Mesothelial cell of epicardium (in vitro differentiated cells): Measurements from ENCODE around the gene ACAA2. TPM values are rescaled to one million over a fixed set of nuclear protein-coding genes. Genes with fewer than 3 reads are reported as not detected.

Source experiments
- DNase-seq, 2 experiments: peaks; one replicate each; pipeline ENCODE4 v3.0.0; 2021; ENCODE audit warnings: low spot score in 2 of 2; ENCODE audit not compliant: unreplicated experiment in 2 of 2
- H3K27ac Mint-ChIP-seq: 2 replicates; pipeline ENCODE4 v1.8.0; 2021; ENCODE audit warnings: mixed read lengths
- H3K27me3 Mint-ChIP-seq: 2 replicates; pipeline ENCODE4 v1.8.0; 2021; ENCODE audit warnings: low read depth, mixed read lengths
- H3K36me3 Mint-ChIP-seq: 2 replicates; pipeline ENCODE4 v1.8.0; 2021; ENCODE audit warnings: mixed read lengths
- H3K4me1 Mint-ChIP-seq: 2 replicates; pipeline ENCODE4 v1.8.0; 2021; ENCODE audit warnings: mixed read lengths
- H3K4me3 Mint-ChIP-seq: 2 replicates; pipeline ENCODE4 v1.8.0; 2021; ENCODE audit warnings: mild to moderate bottlenecking, moderate library complexity, mixed read lengths
- H3K9me3 Mint-ChIP-seq: 2 replicates; pipeline ENCODE4 v1.8.0; 2021; ENCODE audit warnings: mixed read lengths
- CTCF ChIP-seq: fragments of 200-600 bp; sonication (generic); IDR thresholded peaks from one replicate; pipeline ENCODE4 v1.5.0; 2021; ENCODE audit warnings: antibody characterized with exemption; ENCODE audit not compliant: unreplicated experiment
- total RNA-seq: library from RNA; stranded (reverse); gene quantifications from 3 replicates; pipeline ENCODE4 v1.2.1, GENCODE V29; 2021

ACAA2 gene
- total RNA-seq, 1 donor from 2014 or later, result 57.2 TPM

DNA sequence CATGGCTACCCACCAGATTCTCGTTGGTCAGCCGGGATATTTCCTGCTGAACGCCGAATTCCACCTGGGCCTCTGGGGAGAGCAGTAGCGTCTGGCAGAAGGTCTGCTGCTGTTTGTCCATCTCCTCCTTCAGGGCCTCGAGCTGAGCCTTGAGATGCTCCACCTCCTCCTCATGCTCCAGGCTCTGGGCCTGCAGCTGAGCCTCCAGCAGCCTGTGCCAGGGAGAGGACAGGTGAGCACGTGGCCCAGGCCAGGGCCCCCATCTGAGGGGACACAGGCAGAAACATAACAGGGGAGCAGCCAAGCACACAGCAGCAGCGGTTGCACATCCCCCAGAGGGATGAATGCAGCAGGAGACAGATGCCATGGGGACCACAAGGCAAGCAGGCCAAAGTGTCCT is 40.1 kb upstream of the ACAA2 start:
- Mint-ChIP-seq H3K27ac (no peak overlapping the region), H3K9me3 (no peaks in the 10 kb centered on the region), H3K4me1 (peaks cover under 1% of the 10 kb centered on the region), H3K27me3 (no peaks in the 10 kb centered on the region), H3K4me3 (no peak overlapping the region), H3K36me3 (peaks cover 2% of the 10 kb centered on the region)
- TF ChIP-seq CTCF, result no peak
- no peak for DNase-seq

DNA sequence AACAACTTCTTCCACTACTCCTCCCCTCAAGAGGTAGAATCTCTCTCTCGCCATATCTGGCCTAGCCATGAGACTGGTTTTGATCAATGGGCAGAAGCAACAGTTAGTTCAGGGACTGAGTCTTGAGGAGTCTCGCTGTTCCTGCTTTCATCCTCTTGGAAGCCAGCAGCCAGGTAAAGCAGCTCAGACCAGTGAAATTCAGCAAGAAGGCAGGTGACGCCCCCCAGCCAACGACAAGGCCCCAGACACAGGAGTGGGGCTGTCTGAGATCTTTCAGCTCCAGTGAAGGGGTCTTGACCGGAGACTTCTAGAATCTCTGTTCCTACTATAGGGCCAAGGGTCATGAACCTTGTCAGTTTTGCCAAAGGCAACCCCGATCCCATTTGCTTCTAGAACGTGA is 39.7 kb upstream of the ACAA2 start:
- DNase-seq, result no peak
- Mint-ChIP-seq H3K4me1 (no peaks in the 10 kb centered on the region), H3K36me3 (peaks cover 2% of the 10 kb centered on the region), H3K9me3 (no peaks in the 10 kb centered on the region), H3K27ac (no peak overlapping the region), H3K4me3 (no peak overlapping the region), H3K27me3 (no peaks in the 10 kb centered on the region)
- no peak for TF ChIP-seq CTCF

- Mint-ChIP-seq H3K4me1 (no peaks in the 10 kb centered on the region), H3K36me3 (peaks cover 2% of the 10 kb centered on the region), H3K27ac (no peak overlapping the region), H3K27me3 (no peaks in the 10 kb centered on the region), H3K9me3 (no peaks in the 10 kb centered on the region), H3K4me3 (no peak overlapping the region)
- DNase-seq, result no peak
- TF ChIP-seq CTCF, result no peak
Observed at GRCh38 chr18:49851624-49852023, 38.3 kb upstream of the ACAA2 start.

DNA sequence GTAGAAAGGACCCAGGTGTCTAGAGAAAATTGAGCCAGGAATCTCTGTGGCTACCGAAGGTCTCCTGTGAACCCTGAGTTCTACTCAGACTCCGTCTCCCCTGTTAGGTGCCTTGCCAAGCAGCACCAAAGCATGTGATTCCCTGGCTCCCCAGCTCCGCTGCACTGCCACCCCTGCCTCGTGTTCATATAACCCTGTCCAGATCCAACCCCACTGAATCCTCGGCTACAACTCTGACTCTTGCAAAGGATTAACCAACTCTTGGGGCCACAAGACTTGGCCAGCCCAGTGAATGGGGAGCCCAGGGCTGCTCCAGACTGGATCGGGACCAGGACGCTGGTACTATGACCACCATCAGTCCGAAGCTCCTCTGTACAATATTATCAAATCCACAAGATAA is 37.3 kb upstream of the ACAA2 start:
- peaks cover 2% of the 10 kb centered on the region for H3K36me3 Mint-ChIP-seq
- no peaks in the 10 kb centered on the region for H3K9me3 Mint-ChIP-seq
- no peak for DNase-seq
- H3K4me3 Mint-ChIP-seq, result no peak overlapping the region
- no peak overlapping the region for H3K27ac Mint-ChIP-seq
- TF ChIP-seq CTCF, result no peak
- no peaks in the 10 kb centered on the region for H3K27me3 Mint-ChIP-seq
- no peaks in the 10 kb centered on the region for H3K4me1 Mint-ChIP-seq

DNA sequence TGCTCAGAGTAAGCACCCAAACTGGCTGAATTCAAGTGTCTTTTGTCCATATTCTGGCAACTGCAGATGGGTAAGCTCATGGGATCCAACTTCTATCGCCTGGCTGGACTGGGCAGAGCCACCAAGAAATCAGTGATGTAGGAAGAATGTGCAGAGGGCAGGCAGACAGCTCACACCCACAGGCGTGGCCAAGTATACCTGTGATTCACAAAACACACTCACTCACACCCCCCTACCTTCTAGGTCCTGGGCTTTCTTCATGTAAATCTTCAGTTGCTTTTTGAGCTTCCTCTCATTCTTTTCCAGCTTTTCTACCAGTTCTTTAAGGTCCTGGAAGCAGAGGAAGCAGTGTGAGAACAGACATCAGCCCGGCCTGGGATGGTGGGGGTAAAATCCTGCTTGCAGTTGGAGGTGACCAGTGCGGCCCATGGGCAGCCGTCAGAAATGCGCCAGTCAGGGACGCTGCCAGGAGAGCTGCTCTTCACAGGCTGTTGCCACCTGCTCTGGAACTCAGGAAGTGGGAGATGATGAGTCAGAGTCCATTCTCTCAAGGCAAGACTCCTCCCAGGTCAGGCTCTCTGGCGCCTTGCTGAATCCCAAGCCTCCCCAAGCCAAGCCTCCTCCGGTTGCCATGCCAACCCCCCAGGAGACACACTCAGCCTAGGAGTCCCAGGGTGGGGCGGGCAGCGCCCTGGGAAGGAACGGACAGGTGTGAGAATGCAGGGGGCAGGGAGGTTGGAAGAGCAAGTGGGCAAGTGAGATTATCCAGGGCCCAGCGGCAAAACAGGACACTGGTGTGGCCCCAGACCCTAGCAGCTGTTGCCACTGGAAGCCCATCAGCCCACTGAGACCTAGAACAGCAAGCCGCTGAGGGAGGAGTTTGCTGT is 36.2 kb upstream of the ACAA2 start:
- Mint-ChIP-seq H3K27ac (no peak overlapping the region), H3K4me1 (no peaks in the 10 kb centered on the region), H3K27me3 (no peaks in the 10 kb centered on the region), H3K4me3 (no peak overlapping the region), H3K9me3 (no peaks in the 10 kb centered on the region), H3K36me3 (peaks cover 2% of the 10 kb centered on the region)
- no peak for TF ChIP-seq CTCF
- no peak for DNase-seq
